Cerebellar cortex (tissue), 1 donor: Measurements from ENCODE around the gene TRIM44.
A peak's percentile ranks its signal among the peaks of the same experiment; 100 is the strongest.
"Not testable (repeated sequence)": the region's sequence is repeated elsewhere in the genome, so short reads cannot be mapped to it uniquely, and the experiment has no call there.

Experiments
- DNase-seq: peaks from one replicate; pipeline ENCODE4 v3.0.0-alpha.2; 2015; ENCODE audit warnings: low spot score

TRIM44 gene

DNA sequence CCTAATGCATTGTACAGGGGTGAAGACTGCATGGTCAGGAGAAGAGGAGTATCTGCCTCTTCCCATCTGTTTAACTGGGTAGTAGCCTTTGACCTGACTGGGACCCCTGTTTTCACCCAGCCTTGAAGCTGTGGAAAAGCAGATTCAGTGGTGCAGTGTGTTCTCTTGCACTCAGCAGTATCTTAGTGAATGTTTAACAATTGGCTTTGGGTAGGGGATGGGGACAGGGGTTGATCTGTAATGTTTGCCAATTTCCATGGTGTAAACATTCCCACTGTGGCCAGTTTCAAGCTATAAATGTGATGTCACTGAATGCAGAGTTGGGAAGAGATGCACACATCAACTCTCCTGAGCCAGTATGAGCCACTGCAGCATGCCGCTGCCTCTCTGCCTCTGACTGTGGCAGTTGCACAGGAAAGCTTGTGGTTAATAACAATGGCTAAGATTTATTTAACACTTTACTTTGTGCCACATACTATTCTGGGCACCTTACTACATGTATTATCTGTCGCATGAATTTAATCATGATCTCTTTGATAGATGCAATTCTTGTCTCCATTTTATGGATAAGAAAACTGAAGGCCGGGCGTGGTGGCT is 28.6 kb upstream of the TRIM44 start:
- DNase-seq: no peak

DNA sequence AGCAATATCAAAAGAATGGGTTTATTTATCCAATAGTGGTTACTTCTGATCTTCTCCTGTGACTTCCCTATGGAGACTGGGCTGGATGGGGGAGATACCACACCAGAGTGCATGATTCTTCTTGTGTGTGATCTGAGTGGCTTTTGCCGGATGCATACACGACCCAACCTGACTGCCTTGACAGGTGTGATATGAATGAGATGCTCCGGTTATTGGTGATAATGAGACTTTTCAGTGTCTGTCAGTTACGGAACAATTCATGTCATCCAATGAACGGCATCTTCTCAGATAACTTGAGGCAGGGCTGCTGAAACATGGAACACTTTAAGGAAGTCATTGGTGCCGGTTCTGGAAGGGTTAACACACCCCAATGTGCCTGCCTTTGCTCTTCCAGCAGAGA is 26.6 kb upstream of the TRIM44 start:
- no peak for DNase-seq

DNA sequence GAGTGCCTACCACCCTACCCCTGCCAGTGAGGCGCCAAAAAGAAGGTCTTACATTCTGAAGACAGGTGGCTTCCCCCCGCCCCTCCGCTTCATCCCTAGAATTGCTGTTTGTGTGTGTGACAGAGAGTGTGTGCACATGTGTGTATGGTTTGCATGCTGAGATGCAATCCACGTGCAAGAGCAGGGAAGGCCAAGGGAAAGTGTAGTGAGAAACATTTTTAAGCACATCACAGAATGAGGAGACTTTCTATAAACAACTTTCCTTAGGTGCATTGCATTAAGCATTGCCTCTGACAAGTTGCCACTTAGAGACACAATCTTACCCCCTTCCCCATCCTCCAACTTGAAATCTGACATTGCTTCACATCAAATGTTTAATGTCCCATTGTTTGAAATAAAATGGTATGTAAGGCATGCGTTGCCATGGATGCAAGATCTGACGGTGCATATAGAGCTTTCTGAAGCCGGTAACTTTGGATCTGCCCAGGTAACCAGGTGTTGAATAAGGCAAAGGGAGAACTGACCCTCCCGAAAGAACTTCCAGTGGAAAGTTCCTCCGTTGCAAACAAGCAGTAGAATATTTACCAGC is 22.9 kb upstream of the TRIM44 start:
- no peak for DNase-seq

DNA sequence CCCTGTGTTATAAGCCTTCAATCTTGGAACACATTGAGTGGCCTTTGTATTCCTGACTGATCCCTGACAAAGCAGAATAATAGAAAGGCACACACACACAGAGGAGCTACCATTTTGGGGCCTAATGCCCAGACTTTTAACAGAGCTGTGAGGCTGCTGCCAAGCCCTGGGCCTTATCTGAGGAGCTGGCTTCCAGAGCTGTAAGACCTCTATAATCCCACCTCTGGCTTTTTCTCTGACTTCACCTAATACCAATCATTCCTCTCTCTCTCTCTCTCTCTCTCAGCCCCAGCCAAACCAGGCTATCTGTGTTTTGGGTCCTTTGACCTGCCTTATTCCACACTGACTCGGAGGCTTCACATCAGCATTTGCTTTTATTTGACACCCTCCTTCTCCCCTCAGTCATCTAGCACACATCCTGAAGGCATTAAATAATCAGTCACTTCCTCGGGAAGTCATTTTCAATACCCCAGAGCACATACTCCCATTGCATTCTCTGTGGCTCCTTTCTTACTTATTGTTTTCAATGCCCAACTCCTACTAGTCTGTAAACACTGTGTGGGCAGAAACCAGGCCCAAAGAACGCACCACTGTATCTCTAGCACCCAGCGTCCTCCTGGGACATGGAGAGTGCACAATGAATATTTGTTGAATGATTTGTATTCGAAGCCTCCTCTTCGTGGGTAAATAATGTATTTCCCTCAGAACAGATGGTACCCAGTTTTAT is 21.2 kb upstream of the TRIM44 start:
- no peak for DNase-seq

DNA sequence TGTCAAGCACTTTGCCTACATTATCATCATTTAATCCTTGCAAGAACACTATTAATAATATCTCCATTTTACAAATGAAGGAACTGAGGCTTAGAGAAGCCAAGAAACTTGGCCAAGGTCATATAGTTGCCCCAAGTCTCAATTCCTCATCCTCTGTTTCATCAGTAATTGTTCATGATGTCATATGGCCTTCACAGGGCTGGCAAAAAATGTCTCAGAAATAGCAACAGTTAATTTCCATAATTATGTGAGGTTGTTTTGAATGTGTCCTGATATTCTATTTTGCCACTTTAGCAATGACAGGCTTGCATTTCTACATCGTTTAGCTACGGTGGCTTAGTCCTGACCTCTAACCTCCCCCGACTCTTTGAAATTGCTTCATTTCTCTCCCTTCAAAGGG is 20.6 kb upstream of the TRIM44 start:
- DNase-seq: no peak

DNA sequence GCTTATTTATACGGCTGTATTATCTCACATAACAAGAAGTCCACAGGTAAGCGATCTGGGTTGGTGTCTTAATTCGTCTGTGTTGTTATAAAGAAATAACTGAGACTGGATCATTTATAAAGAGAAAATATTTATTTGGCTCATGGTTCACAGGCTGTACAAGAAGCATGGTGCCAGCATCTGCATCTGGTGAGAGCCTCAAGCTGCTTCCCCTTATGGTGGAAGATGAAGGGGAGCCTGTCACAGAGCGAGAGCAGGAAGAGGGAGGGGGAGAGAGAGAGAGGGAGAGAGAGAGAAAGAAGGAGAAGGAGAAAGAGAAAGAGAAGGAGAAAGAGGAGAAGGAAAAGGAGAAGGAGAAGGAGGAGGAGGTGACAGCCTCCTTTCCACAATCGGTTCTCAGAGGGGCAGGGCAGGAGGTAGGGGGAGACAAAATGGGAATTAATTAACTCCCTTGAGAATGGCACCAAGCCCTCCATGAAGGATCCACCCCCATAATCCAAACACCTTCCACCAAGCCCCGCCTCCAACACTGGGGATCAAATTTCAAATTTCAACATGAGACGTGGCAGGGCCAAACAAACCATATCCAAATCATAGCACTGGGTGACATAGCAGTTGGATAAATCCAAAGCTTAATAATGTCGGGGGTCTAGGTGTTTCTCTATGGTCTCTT is 15.0 kb upstream of the TRIM44 start:
- no peak for DNase-seq

DNA sequence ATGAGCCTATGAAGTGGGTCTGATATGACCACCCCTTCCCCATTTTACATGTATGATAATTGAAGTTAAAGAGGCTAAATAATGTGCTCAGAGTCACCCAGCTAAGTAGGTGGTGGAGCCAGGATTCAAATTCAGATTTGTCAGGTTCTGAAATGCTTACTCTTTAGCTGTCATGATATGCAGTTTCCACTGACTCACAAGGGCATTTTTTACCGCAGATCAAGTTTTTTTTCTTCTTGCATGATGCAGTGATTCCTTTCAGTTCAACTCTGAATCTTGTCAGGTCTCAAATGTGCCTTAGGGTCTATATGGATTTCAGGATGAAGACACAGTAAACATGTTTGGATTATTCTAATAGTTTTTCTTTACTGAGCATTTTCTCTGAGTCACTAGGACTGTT is 12.6 kb upstream of the TRIM44 start:
- DNase-seq: no peak

DNA sequence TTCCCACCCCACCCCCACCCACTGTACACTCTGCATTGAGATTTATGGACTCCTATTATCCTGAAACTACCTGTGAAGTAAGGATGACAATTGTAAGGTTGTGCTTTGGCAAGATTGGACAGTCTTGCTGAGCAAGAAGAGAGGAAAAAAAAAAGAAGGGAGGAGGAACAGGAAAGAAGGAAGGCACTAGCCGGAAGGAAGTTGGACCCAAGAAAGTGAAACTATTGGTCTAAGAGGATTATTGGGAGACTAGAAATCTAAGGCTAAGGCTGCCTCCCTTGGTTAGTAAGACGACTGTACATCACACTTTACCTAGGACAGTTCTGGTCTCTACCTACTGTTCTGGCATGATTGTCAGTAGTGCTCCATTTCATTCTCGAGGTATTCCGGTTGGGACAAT is 12.1 kb upstream of the TRIM44 start:
- no peak for DNase-seq

DNA sequence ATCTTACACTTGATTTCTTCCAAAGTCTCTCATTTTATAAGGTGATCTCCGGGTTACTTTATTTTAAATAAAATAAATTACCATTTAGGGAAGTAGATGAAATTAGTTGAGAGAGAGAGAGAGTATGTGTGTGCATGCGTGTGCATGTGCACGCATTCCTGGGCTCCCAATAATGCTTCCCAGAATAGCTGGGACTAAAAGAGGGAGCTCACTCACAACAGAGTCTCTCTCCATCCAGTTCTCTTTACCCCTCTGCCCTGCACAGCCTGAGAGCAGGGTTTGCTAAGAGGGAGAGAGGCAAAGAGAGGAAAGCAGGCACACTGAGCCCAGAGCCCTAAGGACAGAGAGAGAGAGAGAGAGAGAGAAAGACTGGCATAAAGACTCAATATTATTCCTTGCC is 11.3 kb upstream of the TRIM44 start:
- DNase-seq: no peak

DNA sequence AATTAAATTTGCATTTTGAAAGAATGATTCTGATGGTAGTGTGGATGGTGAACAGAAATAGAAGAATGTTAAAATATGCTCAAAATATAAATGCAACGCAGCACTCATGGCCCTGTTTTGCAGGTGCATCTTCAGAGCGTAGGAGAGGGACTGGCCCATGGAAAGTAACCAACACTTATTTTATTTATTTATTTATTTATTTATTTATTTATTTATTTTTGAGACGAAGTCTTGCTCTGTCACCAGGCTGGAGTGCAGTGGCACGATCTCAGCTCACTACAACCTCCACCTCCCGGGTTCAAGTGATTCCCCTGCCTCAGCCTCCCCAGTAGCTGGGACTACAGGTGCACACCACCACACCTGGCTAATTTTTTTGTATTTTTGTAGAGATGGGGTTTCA is 9.8 kb upstream of the TRIM44 start:
- not testable (repeated sequence) for DNase-seq

DNA sequence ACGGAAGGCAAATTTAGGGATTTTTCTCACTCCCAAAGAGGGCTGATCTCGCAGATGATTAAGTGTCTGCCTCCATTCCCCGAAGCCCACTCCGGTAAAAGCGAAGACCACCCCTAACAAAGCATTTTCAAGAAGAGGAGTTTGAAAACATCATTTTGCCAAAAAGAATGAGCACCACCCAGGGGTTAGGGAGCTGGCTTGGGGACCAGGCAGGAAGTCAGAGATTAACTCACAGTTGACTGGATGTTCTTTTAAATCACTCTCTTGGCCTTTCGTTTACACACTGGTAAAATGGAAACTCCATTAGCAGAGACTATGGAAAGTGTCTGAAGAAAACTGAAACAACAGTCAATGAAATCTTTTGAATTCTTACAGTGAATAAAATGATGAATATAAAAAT is 7.9 kb upstream of the TRIM44 start:
- no peak for DNase-seq

DNA sequence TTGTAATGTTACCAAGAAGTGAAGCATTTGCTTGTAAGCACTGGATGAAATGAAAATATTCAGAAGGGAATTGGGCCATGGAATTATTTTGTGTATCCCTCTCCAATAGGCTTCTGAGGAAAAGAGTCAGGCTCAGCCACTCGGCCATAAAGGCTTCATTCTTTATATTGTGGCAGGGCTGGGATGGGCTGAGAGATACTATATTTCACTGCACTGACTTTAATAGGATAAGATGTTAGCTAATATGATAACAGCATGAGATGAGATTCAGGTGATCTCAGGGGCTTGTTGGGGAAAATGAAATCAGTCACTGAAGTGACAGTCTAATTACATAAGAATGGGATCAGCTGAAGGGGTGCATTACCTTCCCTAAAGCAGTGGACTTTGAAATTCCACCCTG is 7.3 kb upstream of the TRIM44 start:
- DNase-seq: no peak

DNA sequence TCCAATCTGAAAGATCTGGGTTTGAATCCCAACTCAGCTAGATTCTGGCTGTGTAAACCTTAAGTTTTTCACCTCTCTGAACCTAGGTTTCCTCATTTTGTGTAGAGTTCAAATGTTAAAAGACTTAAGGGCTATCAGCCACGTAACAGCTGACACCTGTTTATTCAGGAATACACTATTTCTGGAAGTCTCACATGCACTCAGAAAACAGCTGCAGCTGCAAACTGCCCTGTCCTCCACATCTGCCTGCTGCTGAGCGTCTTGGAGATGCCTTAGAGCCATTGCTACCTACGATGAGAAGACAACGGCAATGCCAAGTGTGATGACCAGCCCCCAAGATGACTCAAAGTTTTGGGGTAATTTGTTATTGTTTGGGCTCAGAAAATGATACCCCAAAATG is 6.7 kb upstream of the TRIM44 start:
- DNase-seq: no peak

DNA sequence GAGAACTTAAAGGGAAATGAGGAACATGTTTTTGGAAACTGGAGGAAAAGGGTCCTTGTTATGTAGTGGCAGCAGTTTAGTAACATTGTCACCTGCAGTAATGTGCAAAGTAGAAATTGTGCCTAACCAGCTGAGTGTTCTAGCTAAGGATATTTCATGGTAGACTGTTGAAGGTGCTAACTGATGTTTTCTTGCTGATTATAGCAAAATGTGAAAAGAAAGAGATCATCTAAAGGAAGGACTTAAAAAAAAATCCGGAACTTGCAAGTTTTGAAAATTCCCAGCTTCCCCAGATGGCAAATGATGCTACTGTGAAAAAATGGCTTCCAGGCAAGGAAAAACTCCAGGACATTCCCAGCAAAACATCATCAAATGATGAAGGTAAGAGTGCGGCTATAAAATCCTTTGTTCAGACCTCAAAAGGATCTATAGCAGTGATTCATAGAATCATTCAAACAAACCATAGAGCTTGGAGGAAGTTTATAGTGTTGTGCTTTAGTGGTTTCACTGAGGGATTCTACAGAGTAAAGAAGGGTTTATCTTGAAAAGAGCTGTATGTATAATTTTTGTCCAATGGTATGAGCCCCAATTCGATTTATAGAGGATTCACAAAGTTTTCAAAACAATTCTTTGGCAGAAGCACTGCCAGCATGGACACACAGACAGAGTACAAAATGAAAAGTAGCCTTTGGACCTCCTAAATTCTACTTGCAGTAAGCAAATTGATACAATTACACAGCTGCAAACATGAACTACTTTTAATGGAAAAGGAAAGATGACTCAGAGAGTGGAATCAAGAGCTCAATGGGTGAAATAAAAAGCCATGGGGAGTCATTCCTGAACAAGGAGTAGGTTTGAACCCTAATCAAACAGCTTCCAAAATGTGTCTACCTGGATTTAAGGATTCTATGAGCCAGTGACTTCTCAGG is 4.3 kb upstream of the TRIM44 start:
- no peak for DNase-seq

DNA sequence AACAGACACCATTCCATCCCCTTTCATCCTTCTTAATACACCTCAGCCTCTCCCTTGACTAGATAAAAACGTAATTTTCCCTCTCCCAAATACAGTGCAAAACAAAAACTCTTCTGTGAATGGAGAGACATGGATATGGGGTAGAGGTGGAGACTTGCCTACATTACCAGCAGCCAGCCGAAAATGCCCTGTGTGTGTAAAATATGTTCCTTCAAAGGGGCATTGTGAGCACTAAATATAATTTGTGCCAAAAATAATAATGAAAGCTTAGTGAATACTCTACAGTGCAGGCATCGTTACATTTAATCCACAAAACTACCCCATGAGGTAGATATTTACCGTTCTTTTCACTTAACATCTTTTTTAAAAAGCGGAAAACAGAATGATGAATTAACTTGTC is 1.0 kb upstream of the TRIM44 start:
- DNase-seq: peak; percentile 55

DNA sequence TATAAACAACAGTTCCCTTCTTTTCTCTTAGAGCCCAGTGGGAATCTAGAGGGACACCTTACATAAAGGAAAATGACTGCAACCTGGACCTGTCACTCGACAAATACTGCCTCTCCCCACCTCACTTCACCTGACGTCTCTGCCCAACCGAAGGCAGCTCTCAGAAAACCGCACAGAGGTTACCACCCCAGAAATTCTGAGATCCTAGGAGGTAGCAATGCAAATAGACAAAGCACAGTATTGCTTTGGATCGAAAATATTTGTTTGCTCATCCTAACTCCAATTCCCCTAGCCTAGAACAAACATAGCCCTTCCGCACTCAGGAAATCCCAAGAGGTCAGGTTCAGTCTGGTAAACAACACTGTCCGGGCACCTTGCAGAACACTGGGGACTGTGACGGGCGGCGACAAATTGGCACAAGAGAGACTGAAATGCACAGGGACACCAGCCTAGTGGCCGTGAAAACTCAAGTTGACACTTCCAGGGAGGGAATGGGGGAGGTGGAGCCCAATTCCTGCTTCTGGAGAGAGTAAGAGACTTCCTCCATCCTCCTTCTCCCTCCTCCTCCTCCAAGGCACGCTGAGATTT is 420 bp upstream of the TRIM44 start:
- peak; percentile 91 for DNase-seq

DNA sequence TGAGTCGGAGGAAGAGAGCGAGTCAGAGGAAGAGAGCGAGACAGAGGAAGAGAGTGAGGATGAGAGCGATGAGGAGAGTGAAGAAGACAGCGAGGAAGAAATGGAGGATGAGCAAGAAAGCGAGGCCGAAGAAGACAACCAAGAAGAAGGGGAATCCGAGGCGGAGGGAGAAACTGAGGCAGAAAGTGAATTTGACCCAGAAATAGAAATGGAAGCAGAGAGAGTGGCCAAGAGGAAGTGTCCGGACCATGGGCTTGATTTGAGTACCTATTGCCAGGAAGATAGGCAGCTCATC is 780 bp downstream of the TRIM44 start:
- DNase-seq: no peak

DNA sequence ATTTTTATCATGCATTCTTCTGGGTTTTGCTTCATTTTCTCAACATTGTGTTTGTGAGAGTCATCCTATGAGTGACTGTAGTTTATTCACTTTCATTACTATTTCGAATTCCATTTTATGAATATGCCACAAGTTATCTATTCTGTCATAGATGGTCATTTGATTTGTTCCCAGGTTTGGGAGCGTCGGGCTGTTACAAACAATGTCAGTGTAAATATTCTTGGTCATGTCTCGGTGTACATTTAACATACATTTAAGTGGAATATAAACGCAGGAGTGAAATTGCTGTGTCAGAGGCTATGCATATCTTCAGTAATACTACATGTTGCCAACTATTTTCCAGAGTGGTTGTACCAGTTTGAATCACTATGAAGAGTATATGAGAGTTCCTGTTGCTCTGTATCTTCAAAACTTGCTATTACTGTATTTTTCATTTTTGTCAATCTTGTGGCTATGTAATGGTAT is 2.4 kb downstream of the TRIM44 start:
- DNase-seq: no peak

DNA sequence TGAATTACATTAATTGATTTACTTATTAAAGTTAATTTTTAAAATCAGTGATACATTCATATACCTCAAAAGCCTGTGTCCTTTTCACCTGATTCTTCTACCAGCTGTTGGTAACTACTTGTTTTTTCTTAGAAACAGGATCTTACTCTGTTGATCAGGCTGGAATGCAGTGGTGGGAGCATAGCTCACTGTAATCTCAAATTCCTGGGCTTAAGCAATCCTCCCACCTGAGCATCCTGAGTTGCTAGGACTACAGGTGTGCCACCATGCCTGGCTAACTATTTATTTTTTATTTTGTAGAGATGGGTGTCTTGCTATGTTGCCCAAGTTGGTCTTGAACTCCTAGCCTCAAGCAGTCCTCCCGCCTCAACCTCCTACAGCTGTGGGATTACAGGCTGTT is 4.7 kb downstream of the TRIM44 start:
- DNase-seq: no peak

DNA sequence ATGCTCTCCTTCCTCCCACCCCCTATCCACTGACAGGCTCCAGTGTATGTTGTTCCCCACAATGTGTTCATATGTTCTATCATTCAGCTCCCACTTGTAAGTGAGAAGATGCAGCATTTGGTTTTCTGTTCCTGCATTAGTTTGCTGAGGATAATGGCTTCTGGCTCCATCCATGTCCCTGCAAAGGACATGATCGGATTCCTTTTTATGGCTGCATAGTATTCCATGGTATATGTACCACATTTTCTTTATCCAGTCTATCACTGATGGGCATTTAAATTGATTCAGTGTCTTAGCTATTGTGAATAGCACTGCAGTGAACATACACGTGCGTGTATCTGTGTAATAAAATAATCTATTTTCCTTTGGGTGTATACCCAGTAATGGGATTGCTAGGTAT is 5.8 kb downstream of the TRIM44 start:
- DNase-seq: not testable (repeated sequence)

DNA sequence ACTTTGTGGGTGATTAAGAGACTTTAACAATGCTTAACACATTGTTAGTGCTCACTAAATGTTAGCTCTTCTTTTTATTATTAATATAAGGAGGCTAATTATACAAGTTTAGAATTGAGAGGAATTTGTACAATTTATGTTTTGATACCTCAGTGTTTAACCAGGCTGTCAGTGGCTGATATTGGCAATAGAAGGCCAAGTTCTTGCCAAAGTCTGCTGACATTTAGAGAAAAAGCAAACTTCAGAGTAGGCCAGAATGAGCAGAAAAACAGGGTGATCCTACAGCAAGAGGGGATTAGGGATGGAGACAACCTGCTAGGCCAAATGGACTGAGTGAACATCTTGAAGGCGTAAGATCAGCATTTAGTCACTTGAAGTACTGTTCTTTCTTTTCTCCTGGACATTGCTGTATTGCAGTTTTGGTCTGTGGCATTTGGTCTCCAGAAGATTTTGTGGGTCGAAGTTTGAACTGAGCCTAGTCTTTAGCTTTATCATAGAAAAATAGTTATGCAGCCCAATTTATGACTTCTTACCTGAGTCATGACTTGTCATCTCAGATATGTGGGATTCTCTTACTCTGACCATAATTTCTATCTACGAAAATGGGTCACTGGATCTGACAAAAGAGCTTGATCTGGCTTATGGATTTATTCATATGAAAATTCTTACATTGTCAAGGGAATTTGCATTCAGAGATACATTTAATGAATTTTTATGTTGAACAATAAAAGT is 9.0 kb downstream of the TRIM44 start:
- no peak for DNase-seq
